Upper lobe of left lung (tissue), 4 donors: ENCODE results near the gene TSHZ2.

ENCODE experiments used
- POLR2A ChIP-seq, 4 donors: fragments of 450-650 bp; IDR thresholded peaks; one replicate each; pipeline ENCODE4 v1.5.1; 2016 to 2017; ENCODE audit warnings: antibody characterized with exemption in 4 of 4, mild to moderate bottlenecking in 2 of 4
- POLR2AphosphoS5 ChIP-seq, 2 donors: sonication (generic); formaldehyde crosslinking; IDR thresholded peaks; one replicate each; pipeline ENCODE4 v1.5.1; 2017; ENCODE audit warnings: antibody characterized with exemption in 2 of 2
- TF ChIP-seq, protein P1 (sequence below), 6 experiments: fragments of 450-650 bp in 4 of 6; fragments of 200-600 bp in 2 of 6; sonication (generic) in 2 of 6; IDR thresholded peaks; one replicate each; pipeline ENCODE4 v1.5.1; 2016 to 2019; ENCODE audit warnings: antibody characterized with exemption in 6 of 6

- no peak for TF ChIP-seq POLR2AphosphoS5 (IDR thresholded peaks at IDR 0.05)
- TF ChIP-seq POLR2A (IDR thresholded peaks at IDR 0.05) = no peak
- TF ChIP-seq, protein P1, sequence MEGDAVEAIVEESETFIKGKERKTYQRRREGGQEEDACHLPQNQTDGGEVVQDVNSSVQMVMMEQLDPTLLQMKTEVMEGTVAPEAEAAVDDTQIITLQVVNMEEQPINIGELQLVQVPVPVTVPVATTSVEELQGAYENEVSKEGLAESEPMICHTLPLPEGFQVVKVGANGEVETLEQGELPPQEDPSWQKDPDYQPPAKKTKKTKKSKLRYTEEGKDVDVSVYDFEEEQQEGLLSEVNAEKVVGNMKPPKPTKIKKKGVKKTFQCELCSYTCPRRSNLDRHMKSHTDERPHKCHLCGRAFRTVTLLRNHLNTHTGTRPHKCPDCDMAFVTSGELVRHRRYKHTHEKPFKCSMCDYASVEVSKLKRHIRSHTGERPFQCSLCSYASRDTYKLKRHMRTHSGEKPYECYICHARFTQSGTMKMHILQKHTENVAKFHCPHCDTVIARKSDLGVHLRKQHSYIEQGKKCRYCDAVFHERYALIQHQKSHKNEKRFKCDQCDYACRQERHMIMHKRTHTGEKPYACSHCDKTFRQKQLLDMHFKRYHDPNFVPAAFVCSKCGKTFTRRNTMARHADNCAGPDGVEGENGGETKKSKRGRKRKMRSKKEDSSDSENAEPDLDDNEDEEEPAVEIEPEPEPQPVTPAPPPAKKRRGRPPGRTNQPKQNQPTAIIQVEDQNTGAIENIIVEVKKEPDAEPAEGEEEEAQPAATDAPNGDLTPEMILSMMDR (IDR thresholded peaks at IDR 0.05) = no peak
Measured at GRCh38 chr20:53181866-53182376, 209.8 kb downstream of the TSHZ2 start.
